LNCaP clone FGC (cell line): ENCODE data around the gene ANGPTL4.
"Not testable (repeated sequence)": the region's sequence is repeated elsewhere in the genome, so short reads cannot be mapped to it uniquely, and the experiment has no call there.

Experiments
- DNase-seq: peaks from one replicate; pipeline ENCODE4 v3.0.0-alpha.2; 2011; ENCODE audit warnings: low read depth
- H3K4me3 ChIP-seq: 2 replicates; pipeline ENCODE4 v1.5.1; 2011; ENCODE audit warnings: mild to moderate bottlenecking, low read depth, low read length, control low read depth
- CTCF ChIP-seq: IDR thresholded peaks from 2 replicates; pipeline ENCODE4 v1.5.1; 2012; ENCODE audit warnings: mild to moderate bottlenecking; ENCODE audit not compliant: control insufficient read depth, insufficient read depth; ENCODE audit errors: extremely low read depth

Gene ANGPTL4

GRCh38 chr19:8404391-8405151, 40.6 kb downstream of the ANGPTL4 start:
- DNase-seq = no peak
- H3K4me3 ChIP-seq = no peak overlapping the region
- TF ChIP-seq CTCF = no peak

GRCh38 chr19:8410718-8411117, 46.8 kb downstream of the ANGPTL4 start:
- DNase-seq, H3K4me3 ChIP-seq: not testable (repeated sequence)

- peak within 1 kb of the TSS; percentile 69 for H3K4me3 ChIP-seq
Observed at GRCh38 chr19:8412783-8413628, 49.1 kb downstream of the ANGPTL4 start, which contains the start of gene MARCHF2. MARCHF2 (plus strand) TSS chr19:8413305; CDS start chr19:8421841, 8,536 bp downstream.

GRCh38 chr19:8413629-8413995, 49.7 kb downstream of the ANGPTL4 start:
- DNase-seq = no peak
- peak overlapping the region; percentile 69 for H3K4me3 ChIP-seq
- TF ChIP-seq CTCF = no peak

More at GRCh38 chr19:8412783-8413628, 49.1 kb downstream of the ANGPTL4 start, which contains the start of gene MARCHF2:
- peak; percentile 85 for DNase-seq
- TF ChIP-seq CTCF = peak; percentile 75

- TF ChIP-seq CTCF = no peak
- no peak overlapping the region for H3K4me3 ChIP-seq
- DNase-seq = no peak
Observed at GRCh38 chr19:8416796-8417195, 52.8 kb downstream of the ANGPTL4 start.

GRCh38 chr19:8421484-8422461, 57.8 kb downstream of the ANGPTL4 start:
- H3K4me3 ChIP-seq = no peak overlapping the region
- DNase-seq = no peak
- no peak for TF ChIP-seq CTCF
